Measurements from ENCODE around the gene ZNF92. TPM values are rescaled to one million over a fixed set of nuclear protein-coding genes. Genes with fewer than 3 reads are reported as not detected.

Gene ZNF92
- total RNA-seq, 1 experiment from 2014 or later, result 14.7 TPM

DNA sequence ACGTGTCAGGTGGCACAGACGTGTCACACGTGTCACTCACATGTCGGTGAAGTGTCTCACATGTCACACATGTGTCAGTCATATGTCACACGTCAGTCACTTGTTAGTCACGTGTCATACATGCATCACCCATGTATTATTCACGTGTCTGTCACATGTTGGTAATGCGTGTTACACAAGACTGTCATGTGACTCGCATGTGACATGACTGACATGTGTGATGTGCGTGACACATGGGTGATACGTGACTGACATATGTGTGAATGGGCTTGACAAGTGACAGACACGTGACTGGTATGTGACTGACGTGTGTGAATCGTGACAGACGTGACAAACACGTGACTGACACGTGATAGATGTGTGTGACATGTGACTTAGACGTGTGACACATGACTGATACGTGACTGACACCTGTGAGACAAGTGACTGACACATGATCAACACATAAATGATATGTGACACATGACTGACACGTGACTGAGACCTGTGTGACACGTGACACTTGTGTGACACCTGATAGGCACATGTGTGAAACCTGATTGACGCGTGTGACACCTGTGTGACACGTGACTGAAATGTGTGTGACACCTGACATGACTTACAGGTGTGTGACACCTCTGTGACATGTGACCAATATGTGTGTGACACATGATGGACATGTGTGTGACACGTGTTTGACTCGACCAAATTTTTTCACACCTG lies 56.1 kb downstream of the ZNF92 start:
- DNase-seq (ENCODE audit: low read depth), result no peak

DNA sequence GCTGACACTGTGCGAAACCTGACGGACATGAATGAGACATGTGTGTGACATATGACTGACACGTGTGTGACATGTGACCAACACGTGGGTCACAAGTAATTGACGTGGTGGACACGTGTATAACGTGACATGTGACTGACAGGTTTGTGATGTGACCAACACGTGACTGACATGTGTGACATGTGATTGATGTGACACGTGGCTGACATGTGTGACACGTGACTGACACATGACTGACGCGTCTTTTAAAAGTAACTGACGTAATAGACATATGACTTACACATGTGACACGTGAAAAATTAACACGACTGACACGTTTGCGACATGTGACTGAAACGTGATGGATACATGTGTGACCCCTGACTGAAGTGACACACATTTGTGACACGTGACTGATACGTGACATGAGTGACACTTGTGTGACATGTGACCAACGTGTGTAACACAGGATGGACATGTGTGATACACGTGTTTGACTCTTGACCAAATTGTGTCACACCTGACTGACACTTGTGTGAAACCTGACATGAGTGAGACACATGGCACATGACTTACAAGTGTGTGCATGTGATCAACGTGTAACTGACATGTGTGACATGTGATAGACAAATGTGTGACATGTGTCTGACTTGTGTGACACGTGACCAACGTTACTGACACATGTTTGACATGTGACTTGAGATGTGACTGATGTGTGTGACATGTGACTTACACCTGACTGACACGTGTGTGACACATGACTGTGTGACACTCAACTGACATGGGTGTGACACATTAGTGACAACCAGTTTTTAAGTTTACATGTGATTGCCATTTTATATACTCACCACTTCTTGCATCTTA lies 56.9 kb downstream of the ZNF92 start:
- no peak for DNase-seq (ENCODE audit: low read depth)

DNA sequence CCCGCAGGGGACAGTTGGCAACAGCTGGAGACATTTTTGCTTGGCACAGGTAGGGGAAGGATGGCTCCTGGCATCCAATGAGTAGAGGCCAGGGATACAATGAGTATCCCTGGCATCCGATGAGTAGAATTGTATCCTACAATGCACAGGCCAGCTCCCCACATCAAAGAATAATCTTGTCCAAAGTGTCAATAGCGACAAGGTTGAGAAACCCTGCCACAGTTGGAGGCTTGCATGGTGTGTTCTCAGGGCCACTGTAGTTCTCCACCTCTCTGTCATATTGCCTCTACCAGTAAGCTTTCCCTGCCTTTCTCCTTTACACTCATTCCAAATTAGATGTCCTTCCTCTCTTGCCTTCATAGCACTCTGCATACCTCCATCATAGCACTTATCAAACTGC lies 60.7 kb downstream of the ZNF92 start:
- DNase-seq (ENCODE audit: low read depth), result no peak

DNA sequence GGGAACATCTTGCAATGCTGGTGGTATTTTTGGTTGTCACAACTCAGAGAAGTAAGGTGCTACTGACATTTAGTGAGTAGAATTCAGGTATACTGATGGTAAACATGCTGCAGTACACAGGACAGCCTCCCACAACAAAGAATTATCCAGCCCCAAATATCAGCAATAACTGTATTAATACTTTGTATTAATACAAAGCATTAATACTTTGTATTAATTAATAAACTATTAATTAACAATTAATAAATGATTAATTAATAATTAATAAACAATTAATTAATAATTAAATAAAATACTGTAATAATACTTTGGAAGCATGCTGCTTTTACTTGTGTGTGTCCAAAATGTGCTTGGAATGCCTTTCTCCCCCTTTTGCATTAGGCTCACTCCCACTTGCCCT lies 62.5 kb downstream of the ZNF92 start:
- DNase-seq (ENCODE audit: low read depth), result no peak

DNA sequence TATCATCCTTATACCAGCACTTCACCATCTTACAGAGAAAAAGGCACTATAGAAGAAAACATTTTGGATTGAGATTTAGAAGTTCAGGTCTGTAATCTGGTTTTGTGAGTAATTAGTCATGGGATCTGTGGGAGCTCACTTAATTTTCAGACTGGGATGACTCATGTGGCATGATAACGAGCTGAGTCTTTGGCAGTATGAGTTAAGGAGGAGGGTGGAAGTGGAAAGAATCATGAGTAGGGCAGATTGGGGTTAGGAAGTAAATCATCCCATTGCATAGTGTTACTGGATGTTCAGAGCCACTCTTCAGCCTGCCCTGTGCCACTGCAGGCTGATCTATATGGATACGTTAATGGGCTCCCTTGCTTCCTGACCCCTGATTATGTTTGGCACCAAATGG lies 64.9 kb downstream of the ZNF92 start:
- peak; percentile 93 for DNase-seq (ENCODE audit: low read depth)

DNA sequence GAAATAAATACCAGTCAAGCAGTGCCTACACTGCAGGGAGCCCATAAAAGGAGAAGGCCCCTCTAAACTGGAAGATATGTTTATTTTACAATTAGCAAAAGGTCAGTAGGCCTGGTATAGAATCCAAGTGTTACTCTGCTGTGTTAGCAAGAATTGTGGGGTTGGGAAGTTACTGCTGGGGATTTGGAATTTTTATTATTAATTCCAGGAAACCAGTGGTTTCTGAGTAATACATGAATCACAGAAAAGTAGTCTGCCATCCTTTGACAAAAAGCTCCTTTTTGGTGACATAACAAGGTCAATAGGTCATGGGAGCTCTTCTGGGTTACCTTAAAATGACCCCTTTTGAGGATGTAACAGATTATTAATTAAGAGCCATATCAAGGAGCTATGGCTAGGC lies 67.4 kb downstream of the ZNF92 start:
- DNase-seq (ENCODE audit: low read depth), result peak; percentile 87

DNA sequence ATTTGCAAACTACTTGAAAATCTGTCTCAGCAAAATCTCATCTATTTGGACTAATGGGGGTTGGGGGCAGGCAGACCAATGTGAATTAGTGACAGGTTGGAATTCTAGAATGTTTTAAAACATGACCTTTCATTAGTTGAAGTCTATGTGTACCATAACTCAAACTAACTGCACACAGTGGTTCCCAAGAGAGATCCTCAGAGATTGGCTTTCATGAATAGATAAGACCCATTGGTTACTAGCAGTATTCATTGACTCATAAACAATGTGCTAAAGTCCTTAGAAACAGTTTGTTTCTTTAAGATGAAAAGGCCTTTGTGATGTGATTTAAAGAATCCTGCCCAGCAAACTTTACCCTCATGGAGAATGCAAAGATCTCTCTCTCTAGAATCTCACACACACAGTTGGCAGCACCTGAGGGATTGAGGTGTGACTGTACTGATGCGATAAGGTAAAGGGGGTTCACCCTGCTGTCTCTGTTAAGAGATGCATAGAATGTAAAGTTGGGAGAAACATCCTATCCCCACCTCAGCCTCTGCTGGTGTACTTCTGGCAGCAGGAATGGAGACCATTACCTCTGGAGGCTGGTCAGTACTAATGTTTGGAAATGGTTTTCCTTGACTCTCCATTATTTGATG lies 70.7 kb downstream of the ZNF92 start:
- DNase-seq (ENCODE audit: low read depth), result no peak

DNA sequence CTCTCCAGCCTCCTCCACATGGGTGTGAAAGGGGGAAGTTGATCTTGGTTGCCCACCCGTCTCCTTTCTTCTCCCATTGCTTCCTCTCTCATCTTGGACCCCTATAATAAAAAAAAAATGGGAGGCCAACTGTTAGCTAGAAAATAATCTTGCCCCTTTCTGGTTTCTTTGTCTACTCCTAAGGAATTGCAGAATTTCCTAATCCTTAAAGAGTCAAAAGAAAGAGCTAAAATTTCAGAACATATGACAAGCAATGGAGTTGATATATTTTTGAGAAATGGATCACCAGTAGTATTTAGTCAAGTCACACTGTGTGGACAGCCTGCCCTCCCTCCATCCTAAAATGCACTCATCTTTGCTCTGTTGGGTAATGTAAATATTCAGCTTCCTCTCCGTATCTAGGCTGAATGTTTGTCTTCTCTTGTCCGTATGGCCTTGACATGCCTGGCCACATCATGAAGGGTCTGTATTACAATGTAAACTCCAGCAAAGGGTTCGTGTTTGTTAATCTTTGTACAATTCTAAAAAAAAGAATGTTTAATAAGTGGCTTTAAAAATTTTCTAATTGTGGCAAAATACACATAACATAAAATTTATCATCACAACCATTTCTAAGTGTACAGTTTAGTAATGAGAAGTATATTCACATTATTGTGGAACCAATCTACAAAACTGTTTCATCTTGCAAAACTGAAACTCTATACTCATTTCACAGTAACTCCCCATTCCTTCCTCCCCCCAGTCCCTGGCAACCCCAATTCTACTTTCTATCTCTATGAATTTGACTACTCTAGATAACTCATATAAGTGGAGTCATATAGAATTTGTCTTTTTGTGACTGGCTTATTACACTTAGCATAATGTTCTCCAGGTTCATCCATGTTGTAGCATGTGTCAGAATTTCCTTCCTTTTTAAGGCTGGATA lies 71.5 kb downstream of the ZNF92 start:
- DNase-seq (ENCODE audit: low read depth), result no peak

DNA sequence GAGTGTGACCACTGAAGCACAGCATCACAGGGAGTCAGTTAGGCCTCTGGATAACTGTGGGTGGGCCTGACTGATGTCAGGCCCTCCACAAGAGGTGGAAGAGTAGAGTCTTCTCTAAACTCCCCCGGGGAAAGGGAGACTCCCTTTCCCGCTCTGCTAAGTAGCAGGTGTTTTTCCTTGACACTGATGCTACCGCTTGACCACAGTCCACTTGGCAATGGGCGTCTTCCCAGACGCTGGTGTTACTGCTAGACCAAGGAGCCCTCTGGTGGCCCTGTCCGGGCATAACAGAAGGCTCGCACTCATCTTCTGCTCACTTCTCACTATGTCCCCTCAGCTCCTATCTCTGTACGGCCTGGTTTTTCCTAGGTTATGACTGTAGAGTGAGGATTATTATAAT lies 73.4 kb downstream of the ZNF92 start:
- DNase-seq (ENCODE audit: low read depth), result peak; percentile 36

DNA sequence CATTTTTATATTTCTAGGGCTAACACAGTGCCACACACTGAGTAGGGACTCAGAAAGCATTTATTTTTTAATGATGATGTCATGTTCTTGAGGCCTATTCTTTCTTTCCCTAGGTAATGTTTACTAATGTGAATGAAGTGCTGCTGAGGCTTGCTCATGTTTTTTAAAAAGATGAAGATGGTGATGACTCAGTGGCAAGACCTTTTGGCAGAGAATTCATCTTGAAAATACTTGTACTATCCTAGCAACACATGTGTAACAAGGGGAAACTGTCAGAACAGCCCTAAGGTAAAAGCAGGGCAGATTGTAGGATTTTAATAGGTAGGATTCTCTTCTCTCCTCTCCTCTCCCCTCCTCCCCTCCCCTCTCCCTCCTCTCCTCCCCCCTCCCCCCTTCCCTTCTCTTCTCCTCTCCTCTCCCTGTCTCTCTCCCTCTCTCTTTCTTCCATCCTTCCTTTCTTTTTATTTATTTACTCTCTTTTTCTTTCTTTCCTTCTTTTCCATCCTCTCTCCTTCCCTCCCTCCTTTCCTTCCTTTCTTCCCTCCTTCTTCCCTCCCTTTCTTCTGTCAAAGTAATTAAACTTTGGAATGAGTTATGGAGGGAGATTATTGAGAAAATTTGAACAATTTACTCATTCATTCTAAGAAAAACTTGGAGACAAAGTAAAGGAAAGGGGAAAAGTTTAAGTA lies 75.3 kb downstream of the ZNF92 start:
- DNase-seq (ENCODE audit: low read depth), result peak; percentile 83

DNA sequence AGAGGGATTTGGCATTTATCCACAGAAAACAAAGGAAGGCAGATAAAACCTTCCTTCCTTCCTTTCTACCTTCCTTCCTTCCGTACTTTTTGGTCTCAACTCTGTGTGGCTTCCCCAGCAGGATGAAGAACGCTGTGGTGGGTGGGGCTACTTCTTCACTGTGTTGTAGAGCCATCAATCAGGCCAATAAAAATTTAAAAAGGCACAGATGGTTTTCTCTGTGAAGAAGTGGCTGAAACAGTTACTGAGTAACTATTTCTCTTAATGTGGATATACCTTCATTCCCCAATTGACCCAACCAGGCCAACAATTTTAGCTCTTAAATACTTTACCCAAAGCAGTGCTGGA lies 75.8 kb downstream of the ZNF92 start:
- no peak for DNase-seq (ENCODE audit: low read depth)

All from RPMI7951 (cell line).